GM06990 (cell line): ENCODE measurements around the gene GJC2.

Source experiments
- DNase-seq: peaks from one replicate; pipeline ENCODE4 v3.0.0-alpha.2; 2011; ENCODE audit not compliant: insufficient read length; ENCODE audit errors: extremely low read depth
- H3K27me3 ChIP-seq: replicated peaks from 2 replicates; pipeline ENCODE4 v1.6.0; 2011; ENCODE audit warnings: low read length; ENCODE audit not compliant: control insufficient read depth, insufficient read depth
- H3K36me3 ChIP-seq: 2 replicates; pipeline ENCODE4 v1.5.1; 2011; ENCODE audit warnings: low read length; ENCODE audit not compliant: control insufficient read depth, insufficient read depth
- H3K4me3 ChIP-seq: replicated peaks from 2 replicates; pipeline ENCODE4 v1.5.1; 2011; ENCODE audit warnings: low read depth, mild to moderate bottlenecking, control low read depth, low read length
- TF ChIP-seq, protein P1 (sequence below): IDR thresholded peaks from 2 replicates; pipeline ENCODE4 v1.5.1; 2011; ENCODE audit warnings: low read length, control low read depth, mild to moderate bottlenecking, inconsistent platforms; ENCODE audit not compliant: insufficient read depth, poor library complexity, severe bottlenecking

GJC2 gene

DNA sequence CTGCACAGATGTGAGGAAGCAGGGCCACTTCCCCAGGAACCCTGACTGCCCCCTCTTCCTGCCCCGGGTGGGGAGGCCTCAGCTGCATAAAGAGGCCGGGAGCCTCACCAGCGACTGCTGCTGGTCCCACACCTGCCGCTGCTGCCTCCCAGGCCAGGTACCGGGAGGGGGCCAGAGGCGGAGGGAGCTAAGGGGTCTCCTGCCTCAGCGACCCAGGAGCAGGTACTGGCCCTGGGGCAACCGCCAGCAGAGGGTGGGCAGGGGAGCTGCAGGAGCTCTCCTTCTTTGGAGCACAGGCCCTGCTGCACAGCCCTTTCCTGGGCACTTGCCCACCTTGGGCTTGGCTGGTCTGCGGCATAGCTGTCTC, 6.8 kb downstream of the GJC2 start:
- no peak overlapping the region for H3K4me3 ChIP-seq
- TF ChIP-seq, protein P1, sequence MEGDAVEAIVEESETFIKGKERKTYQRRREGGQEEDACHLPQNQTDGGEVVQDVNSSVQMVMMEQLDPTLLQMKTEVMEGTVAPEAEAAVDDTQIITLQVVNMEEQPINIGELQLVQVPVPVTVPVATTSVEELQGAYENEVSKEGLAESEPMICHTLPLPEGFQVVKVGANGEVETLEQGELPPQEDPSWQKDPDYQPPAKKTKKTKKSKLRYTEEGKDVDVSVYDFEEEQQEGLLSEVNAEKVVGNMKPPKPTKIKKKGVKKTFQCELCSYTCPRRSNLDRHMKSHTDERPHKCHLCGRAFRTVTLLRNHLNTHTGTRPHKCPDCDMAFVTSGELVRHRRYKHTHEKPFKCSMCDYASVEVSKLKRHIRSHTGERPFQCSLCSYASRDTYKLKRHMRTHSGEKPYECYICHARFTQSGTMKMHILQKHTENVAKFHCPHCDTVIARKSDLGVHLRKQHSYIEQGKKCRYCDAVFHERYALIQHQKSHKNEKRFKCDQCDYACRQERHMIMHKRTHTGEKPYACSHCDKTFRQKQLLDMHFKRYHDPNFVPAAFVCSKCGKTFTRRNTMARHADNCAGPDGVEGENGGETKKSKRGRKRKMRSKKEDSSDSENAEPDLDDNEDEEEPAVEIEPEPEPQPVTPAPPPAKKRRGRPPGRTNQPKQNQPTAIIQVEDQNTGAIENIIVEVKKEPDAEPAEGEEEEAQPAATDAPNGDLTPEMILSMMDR = no peak
- no peaks in the 10 kb centered on the region for H3K27me3 ChIP-seq
- no peaks in the 10 kb centered on the region; the same call in 1 of the 2 replicates for H3K36me3 ChIP-seq
- DNase-seq = no peak

DNA sequence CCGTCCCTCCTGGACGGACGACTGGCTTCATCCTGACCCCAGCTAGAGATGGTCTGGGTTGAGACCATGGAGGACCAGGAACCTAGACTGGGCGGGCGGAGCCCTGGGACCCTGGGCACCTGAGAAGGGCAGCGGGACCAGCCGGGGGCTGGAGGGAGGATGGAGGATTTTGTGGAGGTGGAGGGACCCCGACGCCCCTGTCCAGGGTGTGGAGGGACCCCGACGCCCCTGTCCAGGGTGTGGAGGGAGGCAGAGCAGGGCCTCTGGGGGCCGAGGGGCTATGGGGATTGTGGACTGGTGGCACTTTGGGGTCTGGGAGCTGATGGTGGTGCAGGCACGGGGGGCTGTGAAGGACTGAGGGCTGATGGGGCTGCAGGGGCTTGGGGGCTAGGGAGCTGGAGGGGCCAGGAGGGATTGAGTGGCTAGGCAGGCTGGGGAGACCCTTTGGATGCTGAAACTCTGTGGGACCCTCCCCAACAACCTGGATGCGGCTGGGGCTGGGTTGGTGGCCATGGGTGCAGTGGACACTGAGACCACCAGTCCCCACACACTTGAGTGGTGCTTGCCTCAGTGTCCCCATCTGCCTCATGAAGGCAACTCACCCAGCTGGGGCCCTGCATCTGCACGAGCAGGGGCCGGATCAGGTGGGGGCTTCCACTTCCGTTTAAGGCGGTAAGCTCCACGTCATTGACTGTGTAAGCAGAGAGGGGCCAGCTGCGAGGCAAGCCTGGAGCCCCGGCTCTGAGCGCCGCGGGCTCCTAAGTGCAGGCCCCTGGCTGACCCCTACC, 7.4 kb downstream of the GJC2 start:
- DNase-seq = no peak
- TF ChIP-seq, protein P1 = no peak
- Histone ChIP-seq H3K27me3 (no peaks in the 10 kb centered on the region), H3K36me3 (no peaks in the 10 kb centered on the region), H3K4me3 (no peak overlapping the region)

DNA sequence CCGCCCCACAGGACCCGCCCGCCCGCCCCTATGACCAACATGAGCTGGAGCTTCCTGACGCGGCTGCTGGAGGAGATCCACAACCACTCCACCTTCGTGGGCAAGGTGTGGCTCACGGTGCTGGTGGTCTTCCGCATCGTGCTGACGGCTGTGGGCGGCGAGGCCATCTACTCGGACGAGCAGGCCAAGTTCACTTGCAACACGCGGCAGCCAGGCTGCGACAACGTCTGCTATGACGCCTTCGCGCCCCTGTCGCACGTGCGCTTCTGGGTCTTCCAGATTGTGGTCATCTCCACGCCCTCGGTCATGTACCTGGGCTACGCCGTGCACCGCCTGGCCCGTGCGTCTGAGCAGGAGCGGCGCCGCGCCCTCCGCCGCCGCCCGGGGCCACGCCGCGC, 8.0 kb downstream of the GJC2 start:
- TF ChIP-seq, protein P1 = no peak
- no peak for DNase-seq
- Histone ChIP-seq H3K27me3 (no peaks in the 10 kb centered on the region), H3K36me3 (no peaks in the 10 kb centered on the region), H3K4me3 (no peak overlapping the region)

DNA sequence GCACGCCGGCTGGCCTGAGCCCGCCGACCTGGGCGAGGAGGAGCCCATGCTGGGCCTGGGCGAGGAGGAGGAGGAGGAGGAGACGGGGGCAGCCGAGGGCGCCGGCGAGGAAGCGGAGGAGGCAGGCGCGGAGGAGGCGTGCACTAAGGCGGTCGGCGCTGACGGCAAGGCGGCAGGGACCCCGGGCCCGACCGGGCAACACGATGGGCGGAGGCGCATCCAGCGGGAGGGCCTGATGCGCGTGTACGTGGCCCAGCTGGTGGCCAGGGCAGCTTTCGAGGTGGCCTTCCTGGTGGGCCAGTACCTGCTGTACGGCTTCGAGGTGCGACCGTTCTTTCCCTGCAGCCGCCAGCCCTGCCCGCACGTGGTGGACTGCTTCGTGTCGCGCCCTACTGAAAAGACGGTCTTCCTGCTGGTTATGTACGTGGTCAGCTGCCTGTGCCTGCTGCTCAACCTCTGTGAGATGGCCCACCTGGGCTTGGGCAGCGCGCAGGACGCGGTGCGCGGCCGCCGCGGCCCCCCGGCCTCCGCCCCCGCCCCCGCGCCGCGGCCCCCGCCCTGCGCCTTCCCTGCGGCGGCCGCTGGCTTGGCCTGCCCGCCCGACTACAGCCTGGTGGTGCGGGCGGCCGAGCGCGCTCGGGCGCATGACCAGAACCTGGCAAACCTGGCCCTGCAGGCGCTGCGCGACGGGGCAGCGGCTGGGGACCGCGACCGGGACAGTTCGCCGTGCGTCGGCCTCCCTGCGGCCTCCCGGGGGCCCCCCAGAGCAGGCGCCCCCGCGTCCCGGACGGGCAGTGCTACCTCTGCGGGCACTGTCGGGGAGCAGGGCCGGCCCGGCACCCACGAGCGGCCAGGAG, 8.6 kb downstream of the GJC2 start:
- TF ChIP-seq, protein P1 = no peak
- Histone ChIP-seq H3K36me3 (no peaks in the 10 kb centered on the region), H3K27me3 (no peaks in the 10 kb centered on the region), H3K4me3 (no peak overlapping the region)
- no peak for DNase-seq

DNA sequence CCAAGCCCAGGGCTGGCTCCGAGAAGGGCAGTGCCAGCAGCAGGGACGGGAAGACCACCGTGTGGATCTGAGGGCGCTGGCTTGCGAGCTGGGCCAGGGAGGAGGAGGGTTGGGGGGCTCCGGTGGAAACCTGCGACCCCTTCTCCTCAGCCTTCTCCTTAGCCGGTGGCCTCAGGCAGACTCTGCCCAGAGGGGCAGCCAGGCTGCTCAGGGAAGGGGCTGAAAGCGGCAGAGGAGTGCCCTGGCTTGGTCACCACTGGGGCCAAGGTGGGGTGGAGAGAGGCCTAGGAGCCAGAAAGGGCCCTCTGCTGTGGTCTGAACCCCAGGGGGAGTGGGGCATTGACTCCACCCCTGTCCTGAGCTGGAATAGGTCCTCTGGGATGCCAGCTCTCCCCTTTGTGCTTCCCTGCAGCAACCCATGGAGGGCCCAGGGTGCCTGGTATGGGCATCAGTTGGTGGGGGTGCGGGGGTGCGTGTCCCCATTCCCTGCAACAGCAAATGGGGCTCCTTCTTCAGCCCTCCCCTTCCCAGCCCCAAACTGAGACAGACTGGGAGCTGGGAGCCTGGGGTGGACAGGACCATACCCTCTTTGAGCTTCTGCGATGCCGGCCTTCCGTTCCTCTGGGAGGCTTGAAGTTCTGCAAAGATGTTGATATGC, 9.4 kb downstream of the GJC2 start:
- H3K4me3 ChIP-seq = no peak overlapping the region
- TF ChIP-seq, protein P1 = no peak
- no peaks in the 10 kb centered on the region for H3K27me3 ChIP-seq
- H3K36me3 ChIP-seq = no peaks in the 10 kb centered on the region
- DNase-seq = no peak
